ENCODE measurements around the gene ARHGEF33. TPM values are rescaled to one million over a fixed set of nuclear protein-coding genes. Genes with fewer than 3 reads are reported as not detected.

ARHGEF33 gene
- total and polyA plus RNA-seq, 2 of the 13 experiments (the other 11 are each of a cell fraction or from before 2014, with no cell fraction given) = 0.04 TPM; not detected in 1

GRCh38 chr2:38875576-38876367, 13.9 kb upstream of the ARHGEF33 start, which contains the start of the genes DHX57 and MORN2 (continued):
- TF ChIP-seq ZFP91 (CRISPR knock-in tag; IDR thresholded peaks at IDR 0.05; ENCODE audit: borderline replicate concordance) (peak; percentile 97), HDAC1 (CRISPR knock-in tag; IDR thresholded peaks at IDR 0.05) (peak; percentile 98), NR2F2 (IDR thresholded peaks at IDR 0.05; ENCODE audit: borderline replicate concordance, low read depth) (peak; percentile 49), MXD1 (CRISPR knock-in tag; IDR thresholded peaks at IDR 0.05) (peak; percentile 67; the same call in 1 of the 2 replicates), SOX6 (IDR thresholded peaks at IDR 0.05) (no peak), SOX6 (CRISPR knock-in tag; IDR thresholded peaks at IDR 0.05) (peak; percentile 70), THAP11 (CRISPR knock-in tag; IDR thresholded peaks at IDR 0.05) (peak; percentile 88), IRF9 (CRISPR knock-in tag; IDR thresholded peaks at IDR 0.05; ENCODE audit: borderline replicate concordance) (peak; percentile 97; the same call in 1 of the 2 replicates), ZNF530 (CRISPR knock-in tag; IDR thresholded peaks at IDR 0.05; ENCODE audit: low read depth) (no peak), NFIB (CRISPR knock-in tag; IDR thresholded peaks at IDR 0.05; ENCODE audit: borderline replicate concordance) (no peak), NFE2L2 (IDR thresholded peaks at IDR 0.05; ENCODE audit: low read length) (no peak), TGIF2 (CRISPR knock-in tag; IDR thresholded peaks at IDR 0.05) (peak; percentile 88; the same call in 1 of the 2 replicates), ZNF280B (CRISPR knock-in tag; IDR thresholded peaks at IDR 0.05; ENCODE audit: borderline replicate concordance) (peak; percentile 97), RXRB (CRISPR knock-in tag; IDR thresholded peaks at IDR 0.05; ENCODE audit: borderline replicate concordance) (peak; percentile 53), ZNF124 (CRISPR knock-in tag; IDR thresholded peaks at IDR 0.05) (0 out of 2 replicates have a peak, but pooled peaks have one; percentile 66), ZNF260 (CRISPR knock-in tag; IDR thresholded peaks at IDR 0.05; ENCODE audit: borderline replicate concordance, low read depth) (no peak), POLR2G (IDR thresholded peaks at IDR 0.05; ENCODE audit: low read depth, low read length) (peak; percentile 83), ZNF549 (CRISPR knock-in tag; IDR thresholded peaks at IDR 0.05) (no peak), STAT5B (CRISPR knock-in tag; IDR thresholded peaks at IDR 0.05) (0 out of 2 replicates have a peak, but pooled peaks have one; percentile 20), ZNF772 (CRISPR knock-in tag; IDR thresholded peaks at IDR 0.05) (peak; percentile 97), MEF2D (CRISPR knock-in tag; IDR thresholded peaks at IDR 0.05) (no peak; the same call in 1 of the 2 replicates), ZNF251 (CRISPR knock-in tag; IDR thresholded peaks at IDR 0.05) (0 out of 2 replicates have a peak, but pooled peaks have one; percentile 16)
